HG03060 (cell line): Measurements from ENCODE around the gene OR9Q2.
"Not testable (repeated sequence)": the region's sequence is repeated elsewhere in the genome, so short reads cannot be mapped to it uniquely, and the experiment has no call there.

ENCODE experiments used
- ATAC-seq: cut with Tn5 transposase; IDR thresholded peaks from one replicate; pipeline ENCODE4 v1.9.1; 2021; ENCODE audit warnings: low read depth, moderate number of reproducible peaks; ENCODE audit not compliant: unreplicated experiment

The OR9Q2 gene

DNA sequence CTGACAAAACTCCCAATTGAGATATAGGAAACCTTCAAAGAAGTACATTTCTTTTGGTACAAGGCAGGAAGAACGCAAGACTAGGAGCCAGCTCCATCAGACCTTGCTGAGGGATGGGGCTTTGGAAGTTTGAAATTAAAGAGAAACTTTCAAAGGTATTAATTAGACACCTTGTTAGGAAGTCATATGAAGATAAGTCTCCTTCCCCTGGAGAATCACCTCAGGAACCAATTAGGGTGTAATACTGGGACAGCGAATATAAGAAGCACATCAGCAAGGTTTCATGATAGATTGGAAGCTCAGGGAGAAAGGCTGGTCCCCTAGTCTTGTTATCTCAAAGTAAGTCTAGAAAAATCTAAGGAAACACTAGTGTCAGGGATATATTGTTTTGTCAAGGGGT, at the start of gene OR9Q2:
OR9Q2 (plus strand) TSS at position 301 of the 400 bp plus-strand sequence. CDS start 1,421 bp downstream, outside the sequence.
- no peak for ATAC-seq

GRCh38 chr11:58142761-58143160, 46.1 kb upstream of the OR9Q2 start:
- no peak for ATAC-seq

DNA sequence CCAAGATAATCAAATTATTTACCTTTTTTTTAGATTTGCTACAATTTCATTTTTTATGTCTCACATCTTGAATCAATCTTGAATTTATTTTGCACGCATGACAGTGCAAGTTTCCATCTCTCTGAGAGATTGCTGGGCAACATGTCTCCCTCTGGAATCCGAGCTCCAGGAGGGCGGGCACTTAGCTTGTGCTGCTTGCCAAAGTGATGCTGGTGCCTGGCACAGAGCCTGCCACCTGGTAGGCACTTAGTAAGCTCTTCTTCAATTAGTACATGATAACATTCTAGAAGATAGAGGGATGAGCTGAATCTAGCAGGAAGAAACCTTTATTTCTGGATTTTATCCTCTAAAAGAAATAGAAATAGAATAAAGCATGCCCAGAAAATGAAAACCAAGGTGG, 36.1 kb upstream of the OR9Q2 start:
- ATAC-seq, result no peak

DNA sequence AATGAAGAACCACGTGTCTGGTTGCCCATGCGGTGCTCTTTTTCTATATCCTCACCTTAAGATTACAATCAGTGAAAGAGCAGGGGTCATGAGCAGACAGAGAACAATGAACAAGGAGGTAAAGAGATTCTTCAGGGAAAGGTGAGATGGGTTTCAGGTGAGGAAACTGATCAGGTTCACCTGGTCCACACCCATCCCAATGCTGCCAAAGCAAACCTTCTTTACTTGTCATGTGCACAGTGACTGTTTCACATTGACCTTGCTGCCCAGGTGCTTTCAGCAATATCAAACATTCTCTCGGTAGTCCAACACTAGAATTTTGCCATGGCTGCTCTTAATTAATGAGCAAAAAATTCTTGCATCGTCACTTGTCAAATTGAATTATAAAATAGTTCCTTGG, 24.5 kb upstream of the OR9Q2 start:
- no peak for ATAC-seq

GRCh38 chr11:58164990-58165389, 23.9 kb upstream of the OR9Q2 start:
- ATAC-seq, result no peak

DNA sequence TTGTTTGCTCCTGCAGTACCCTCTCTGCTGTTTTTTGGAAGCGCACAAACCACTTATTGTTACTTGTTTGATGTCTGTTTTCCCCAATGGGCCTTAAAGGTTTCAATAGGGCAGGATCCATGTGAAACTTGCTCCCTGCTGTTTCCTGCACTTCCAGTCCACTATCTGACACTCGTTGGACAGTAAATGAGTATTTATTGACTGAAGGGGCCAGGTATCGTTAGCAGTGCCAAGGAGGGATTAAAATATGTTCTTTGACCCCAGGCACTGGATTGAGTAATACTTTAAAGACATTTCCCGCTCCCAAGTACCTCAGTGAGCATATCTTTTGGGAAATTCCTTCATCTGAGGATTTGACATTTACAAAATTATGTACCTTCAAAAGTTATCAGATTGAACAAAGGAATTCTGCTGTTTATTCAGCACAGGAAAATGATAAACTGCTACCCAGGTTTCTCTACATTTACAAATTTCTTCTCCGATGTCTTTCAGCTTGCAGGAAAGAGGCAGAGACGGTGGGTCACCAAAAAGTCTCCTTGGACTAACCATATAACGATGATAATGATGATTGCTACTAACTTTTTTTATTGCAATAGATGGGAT, 23.3 kb upstream of the OR9Q2 start:
- ATAC-seq, result no peak

DNA sequence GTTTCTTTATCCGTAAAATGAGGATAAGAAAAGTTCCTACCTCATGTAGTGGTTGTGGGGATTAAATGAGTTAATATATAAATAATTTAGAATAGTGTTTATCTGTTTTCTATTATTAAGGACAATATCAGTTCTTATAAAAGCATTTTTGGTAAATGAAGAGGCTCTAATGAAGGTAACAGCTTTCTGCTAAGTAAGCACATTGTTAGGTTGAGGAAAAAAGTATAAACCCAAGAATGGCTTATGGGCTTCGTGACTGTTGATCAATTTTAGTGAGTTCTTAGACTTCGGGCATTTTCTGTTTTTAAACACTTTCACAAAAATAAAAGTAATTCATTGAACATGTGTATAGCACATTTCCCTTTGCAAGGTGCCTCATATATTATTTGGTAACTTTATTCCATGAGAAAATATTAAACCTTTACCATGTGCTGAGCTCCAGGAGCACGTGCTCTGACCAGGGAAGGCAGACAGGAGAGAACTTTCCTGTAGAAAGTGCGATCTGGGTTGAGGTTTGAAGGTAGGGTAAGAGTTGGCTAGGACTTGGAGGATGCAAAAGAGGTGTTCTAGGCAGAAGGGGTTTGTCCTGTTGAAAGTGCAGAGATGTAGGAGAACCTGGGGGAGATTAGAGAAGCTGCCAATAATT, 11.3 kb upstream of the OR9Q2 start:
- no peak for ATAC-seq

- no peak for ATAC-seq
Observed at GRCh38 chr11:58178444-58178843, 10.4 kb upstream of the OR9Q2 start.

- ATAC-seq, result no peak
Observed at GRCh38 chr11:58179648-58180047, 9.2 kb upstream of the OR9Q2 start.

DNA sequence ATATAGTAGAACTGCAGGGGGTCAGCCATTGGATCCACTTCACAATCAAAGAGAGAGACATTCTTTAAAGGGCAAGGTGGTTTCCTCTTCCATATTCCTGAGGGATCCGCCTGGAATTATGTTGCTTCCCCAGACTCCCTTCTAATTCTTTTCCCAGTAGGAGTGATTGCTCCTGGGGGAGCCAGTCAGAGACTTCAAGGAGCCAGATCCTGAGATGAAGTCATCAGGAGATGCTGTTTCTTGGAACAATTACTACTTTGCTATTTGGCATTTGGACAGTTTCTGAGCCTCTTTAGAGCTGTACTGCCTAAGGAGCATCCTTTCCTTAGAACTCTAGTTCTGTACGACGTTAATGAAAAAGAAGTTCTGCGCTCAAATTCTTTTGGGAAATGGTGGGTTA, 1.9 kb upstream of the OR9Q2 start:
- no peak for ATAC-seq

- ATAC-seq, result no peak
Observed at GRCh38 chr11:58192229-58192628, 3.4 kb downstream of the OR9Q2 start.

DNA sequence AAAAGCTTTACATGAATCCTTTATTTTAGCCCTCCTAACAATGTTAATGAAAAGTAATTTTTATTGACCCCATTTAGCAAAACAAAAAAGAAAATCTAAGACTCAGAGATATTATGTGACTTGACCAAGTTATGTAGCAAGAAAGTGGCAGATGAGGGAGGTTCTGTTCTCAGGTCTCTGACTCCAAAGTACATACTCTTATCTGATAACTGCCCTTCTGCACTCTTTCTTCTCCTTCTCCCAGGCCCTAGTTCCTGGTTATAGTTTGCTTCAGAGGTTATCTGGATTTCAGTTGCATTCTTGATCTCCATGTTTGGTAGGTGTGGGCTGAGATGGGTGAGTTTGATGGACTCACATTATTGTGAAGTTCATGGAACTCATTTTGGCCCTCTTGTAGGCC, 4.5 kb downstream of the OR9Q2 start:
- no peak for ATAC-seq

DNA sequence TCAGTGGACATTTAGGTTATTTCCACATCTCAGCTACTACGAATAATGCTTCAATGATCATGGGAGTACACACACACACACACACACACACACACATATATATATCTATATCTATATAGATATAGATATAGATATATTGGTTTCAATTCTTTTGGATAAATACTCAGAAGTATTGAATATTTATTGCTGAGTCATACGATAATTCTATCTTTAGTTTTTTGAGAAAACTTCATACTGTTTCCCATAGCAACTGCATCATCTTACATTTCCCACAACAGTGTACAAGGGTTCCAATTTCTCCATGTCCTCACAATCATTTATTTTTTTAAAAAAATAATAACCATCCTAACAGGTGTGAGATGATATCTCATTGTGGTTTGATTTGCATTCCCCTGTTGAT, 7.1 kb downstream of the OR9Q2 start:
- ATAC-seq, result no peak

DNA sequence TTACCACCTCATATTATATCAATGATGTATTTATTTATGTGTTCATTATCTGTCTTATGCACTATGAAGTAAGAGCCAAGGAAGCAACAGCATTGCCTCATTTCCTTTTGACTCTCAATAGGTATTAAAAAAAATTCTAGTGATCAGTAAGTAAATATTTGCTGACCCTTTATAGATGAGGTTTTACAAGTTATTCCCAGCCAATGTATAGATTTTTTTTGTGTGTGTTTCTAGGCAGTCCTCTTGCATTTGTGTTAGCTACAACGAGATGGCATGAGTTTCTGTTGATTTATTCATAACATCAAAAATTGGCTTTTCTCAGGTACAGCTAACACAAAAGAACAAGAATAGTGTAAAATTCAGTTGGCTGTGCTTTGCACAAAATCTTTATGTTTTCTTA, 10.4 kb downstream of the OR9Q2 start:
- no peak for ATAC-seq

DNA sequence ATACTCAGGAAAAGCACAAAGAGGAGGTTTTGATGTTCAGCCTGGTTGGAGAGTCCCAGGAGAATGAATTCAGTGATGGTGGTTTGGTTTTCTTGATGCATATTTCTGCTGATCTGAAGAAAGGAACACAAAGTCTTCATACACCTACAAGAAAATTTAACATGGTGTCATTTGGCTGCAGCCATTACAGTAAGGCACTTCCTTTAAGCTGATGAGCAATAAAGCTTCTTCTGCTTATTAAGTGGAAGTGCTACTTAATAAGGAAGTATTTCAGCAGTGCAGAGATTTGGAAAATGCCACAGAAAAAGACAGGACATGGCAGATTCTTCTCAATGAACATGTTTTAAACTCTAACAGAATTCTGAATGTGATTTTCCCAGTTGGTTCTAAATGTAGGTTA, 15.2 kb downstream of the OR9Q2 start, which contains the start of gene OR1S2:
OR1S2 (minus strand) TSS at position 101 of the 400 bp plus-strand sequence; CDS start at position 101, 0 bp downstream.
- no peak for ATAC-seq

DNA sequence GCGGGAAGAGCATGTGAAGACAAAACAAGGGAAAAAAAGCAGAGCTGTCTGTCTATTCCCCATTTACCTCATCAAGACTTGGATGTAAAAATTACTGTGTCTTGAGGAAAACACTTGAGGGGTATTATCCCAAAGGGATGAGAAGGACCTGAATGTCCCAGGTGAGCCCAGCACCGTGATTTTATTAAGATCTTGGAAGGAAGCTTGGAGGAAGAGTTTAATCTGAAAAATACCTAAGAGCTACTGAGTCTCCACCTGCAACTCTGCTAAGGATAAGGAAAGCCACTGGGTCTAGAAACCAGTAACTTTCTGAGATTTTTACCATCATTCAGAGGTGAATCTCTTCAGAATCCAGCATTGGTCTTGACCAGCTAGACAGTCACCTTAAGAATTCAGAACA, 23.6 kb downstream of the OR9Q2 start, which contains the start of gene OR1S1:
OR1S1 (plus strand) TSS at position 301 of the 400 bp plus-strand sequence.
- not testable (repeated sequence) for ATAC-seq

DNA sequence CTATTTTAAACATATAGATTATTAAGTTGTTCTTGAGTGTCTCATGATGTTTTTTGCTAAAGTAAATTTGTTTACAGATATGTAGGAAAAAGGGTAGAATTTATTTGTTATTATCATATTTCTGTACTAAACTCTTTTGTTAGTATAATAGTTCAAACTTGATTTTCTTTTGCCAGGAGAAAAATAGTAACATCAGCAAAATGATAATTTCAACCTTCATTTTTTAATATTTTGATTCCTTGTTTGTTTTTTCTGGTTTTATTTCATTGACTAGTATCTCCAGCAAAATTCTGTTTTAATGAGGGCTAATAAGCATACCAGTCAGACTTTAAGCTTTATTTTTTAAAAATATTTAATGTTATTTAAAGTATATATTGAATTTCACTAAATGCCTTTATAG, 27.6 kb downstream of the OR9Q2 start:
- ATAC-seq, result no peak

DNA sequence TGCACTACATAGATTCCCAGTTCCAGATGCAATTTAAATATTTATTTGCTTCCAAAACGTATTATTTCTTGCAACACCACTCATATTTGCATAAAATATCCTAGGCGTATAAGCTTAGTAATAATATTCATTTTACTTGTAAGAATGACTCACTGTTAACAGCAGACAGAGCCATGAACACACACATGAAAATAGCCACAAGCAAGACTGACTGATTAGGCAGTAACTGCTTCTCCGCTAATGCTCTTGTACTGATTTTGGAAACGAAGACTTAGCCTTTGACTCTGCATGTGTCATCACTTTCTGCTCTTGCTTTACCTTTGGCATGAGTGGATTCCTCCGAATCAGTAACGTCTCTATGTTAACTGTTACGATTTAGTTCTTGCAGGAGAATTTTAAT, 33.9 kb downstream of the OR9Q2 start:
- ATAC-seq, result no peak

- no peak for ATAC-seq
Observed at GRCh38 chr11:58227956-58228615, 39.2 kb downstream of the OR9Q2 start.
